ENCODE data around the gene COPS6.

The COPS6 gene

DNA sequence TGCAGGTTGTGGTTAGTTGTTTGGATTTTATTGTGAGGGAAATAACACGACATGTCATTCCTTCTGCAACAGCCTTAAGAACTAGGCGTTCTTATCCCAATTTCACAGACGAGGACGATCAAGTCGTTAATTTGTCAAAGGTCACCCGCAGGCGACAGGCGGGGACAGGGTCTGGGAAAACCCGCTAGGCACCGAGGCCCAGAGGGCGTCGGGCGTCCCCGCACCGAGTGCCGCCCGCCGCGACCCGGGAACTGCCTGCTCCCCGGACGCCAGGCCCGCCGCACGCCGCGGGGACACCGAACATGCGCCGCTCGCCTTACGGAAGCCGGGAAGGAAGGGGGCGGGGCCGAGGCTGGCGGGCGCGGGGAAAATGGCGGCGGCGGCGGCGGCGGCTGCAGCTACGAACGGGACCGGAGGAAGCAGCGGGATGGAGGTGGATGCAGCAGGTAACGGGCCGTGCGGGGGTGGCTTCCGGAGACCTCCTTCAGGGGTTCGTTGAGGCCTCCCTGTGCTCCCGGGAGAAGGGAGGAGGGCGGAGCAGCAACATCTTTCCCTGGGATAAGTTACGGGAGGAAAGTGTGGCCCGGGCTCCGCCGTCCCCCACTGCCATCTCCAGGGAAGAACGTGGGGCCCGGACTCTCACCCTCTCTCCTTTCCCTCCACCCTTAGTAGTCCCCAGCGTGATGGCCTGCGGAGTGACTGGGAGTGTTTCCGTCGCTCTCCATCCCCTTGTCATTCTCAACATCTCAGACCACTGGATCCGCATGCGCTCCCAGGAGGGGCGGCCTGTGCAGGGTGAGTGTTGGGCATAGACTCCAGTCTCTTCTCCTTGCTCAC is at the start of gene COPS6:
TSS of gene COPS6 (plus strand) at position 349 of the 837 bp plus-strand sequence. CDS start at position 371, 22 bp downstream.
- peak; percentile 63 to 87 for DNase-seq

DNA sequence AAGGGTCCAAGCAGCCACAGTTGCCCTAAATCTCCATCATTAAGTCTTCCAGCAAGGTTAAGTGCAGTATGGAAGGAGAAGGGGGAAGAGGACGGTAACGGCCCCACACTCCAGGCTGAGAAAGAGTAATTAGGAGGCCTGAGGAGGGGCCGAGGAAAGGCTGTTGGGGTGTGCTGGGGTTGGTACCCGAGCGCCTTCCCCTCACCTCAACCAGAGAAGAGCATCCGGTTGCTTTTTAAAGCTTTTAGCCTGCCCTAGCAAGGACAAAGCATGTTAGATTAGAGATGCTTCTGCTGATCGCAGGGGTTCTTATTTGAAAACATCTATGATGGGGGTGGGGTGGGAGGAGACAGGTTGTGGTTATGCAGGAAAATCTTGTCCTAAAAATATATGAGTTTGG is 48.2 kb upstream of the COPS6 start:
- DNase-seq = no peak

DNA sequence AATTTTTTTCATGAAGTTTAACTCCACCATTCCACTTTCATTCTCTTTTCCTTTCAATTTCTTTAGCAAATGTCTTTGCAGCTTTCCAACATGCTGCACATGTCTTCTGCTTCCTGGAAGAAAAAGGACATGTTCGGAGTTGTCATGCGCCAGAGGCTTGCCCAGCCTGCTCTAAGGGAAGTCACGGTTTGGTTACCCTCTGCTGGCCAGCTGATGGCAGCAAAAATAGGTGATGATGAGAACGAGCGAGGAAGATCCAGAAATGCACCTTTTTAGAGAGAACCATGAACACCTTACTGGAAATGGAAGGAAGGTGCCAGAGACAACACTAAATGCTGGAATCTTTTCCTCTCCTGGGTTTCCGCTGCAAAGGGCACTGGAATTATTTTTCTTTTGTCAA is 44.1 kb upstream of the COPS6 start:
- peak; percentile 34 to 38 for DNase-seq

DNA sequence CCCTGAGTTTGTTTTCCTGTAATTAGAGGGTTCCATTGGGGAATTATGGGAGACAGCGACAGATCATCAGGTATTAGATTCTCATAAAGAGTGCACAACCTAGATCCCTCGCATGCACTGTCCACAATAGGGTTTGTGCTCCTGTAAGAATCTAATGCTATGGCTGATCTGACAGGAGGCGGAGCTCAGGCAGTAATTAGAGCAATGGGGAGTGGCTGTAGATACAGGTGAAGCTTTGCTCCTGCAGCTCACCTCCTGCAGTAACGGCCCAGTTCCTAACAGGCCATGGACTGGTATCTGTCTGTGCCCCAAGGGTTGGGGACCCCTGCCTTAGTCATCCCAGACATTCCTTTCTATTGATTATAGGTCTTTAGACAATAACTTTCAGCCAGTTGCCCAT is 40.1 kb upstream of the COPS6 start:
- DNase-seq = no peak

DNA sequence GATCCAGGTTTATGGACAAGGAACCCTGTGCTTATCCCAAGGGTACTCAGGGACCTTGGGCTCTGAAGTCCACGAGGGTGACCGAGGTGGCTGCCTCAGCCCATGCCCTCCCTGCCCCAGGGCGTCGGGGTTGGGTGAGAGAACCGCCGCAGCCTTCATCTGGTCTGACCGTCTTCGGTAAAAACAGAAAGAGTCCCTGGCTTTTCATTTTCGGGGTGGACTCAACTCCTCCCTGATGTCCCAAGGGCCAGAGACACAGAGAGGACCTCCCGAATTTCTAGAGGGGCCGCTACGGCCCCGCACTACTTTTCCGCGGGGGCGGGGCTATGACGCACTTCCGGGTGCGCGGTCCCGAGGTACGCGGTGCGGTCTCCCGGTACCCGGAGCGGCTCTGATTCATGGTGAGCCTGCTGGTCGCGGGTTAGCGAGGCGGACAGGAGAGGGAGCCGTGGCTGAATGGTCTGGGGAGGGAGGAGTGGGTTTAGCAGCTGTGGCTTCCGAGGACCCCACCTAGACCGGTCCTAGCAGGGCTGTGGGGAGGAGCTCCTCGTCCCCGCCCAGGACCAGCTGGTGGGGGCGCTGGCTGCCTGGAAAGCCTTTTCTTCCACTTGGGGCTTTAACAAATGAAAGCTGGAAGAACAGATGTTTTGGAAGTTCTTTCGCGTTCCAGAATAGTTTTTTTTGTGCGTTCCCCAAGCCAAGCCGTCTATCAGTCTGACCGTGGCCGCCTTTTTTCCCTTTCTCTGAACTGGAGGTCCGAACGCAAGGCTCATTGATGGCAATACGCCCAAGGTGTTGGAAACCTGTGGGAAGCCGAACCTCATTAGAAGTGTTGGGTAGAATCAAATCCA is 39.1 kb upstream of the COPS6 start, which contains the start of gene ZSCAN21:
TSS of gene ZSCAN21 (plus strand) at position 334 of the 851 bp plus-strand sequence. CDS start 7,233 bp downstream, outside the sequence.
- peak; percentile 62 to 83 for DNase-seq

DNA sequence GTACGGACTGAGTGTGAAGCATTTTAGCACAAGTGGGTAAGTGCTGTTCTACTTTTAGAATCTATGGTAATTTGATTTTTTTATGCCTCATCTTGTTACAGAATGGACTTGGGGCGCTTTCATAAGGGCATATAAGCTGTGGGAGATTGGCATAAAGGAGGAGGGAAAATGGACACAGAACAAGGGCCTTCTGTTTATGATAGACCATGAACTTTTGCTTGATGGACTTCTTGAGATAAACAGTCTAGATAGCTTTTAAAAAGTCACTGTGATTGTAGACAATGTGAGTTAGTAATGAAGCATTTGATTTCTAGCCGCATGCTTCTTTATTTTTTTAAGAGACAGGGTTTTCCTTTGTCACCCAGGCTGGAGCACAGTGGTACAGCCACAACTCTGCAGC is 37.2 kb upstream of the COPS6 start:
- DNase-seq = no peak

DNA sequence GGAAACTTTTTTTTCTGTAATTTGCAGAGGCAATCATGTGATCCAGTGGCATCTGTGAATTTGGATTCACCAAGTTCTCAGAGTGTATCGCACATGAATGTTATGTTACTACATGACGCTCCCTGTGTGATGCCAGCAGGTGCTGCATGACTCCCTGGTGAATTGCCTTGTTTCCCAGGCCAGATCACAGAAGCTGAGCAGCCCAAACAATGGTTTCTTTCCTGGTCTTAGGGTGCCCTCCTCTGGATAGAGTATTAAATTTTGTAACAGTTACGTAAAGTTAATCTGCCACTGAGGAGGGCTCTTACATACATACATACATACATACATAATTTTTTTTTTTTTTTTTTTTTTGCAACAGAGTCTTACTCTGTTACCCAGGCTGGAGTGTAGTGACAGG is 35.6 kb upstream of the COPS6 start:
- peak; percentile 49 to 72 for DNase-seq

DNA sequence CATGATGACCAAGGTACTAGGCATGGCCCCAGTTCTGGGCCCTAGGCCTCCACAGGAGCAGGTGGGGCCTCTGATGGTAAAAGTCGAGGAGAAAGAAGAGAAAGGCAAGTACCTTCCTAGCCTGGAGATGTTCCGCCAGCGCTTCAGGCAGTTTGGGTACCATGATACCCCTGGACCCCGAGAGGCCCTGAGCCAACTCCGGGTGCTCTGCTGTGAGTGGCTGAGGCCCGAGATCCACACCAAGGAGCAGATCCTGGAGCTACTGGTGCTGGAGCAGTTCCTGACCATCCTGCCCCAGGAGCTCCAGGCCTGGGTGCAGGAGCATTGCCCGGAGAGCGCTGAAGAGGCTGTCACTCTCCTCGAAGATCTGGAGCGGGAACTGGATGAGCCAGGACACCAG is 31.8 kb upstream of the COPS6 start:
- DNase-seq = no peak

DNA sequence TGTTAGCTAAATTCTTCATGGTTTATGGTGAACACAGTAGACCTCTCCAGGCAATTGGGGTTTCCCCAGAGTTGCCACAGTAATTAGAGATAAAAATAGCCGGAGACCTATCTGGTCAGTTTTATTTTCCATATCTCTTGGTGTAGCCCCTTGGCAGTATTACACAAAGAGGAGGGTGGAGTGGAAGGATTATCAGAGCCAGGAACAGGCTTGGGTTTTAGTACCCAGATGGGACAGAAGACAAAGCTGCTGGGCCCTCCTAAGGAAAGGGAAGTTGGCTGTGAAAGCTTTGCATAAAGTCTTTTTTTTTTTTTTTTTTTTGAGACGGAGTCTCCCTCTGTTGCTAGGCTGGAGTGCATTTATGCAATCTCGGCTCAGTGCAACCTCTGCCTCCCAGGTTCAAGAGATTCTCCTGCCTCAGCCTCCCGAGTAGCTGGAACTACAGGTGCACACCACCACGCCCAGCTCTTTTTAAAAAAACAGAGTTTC is 29.5 kb upstream of the COPS6 start:
- no peak for DNase-seq

DNA sequence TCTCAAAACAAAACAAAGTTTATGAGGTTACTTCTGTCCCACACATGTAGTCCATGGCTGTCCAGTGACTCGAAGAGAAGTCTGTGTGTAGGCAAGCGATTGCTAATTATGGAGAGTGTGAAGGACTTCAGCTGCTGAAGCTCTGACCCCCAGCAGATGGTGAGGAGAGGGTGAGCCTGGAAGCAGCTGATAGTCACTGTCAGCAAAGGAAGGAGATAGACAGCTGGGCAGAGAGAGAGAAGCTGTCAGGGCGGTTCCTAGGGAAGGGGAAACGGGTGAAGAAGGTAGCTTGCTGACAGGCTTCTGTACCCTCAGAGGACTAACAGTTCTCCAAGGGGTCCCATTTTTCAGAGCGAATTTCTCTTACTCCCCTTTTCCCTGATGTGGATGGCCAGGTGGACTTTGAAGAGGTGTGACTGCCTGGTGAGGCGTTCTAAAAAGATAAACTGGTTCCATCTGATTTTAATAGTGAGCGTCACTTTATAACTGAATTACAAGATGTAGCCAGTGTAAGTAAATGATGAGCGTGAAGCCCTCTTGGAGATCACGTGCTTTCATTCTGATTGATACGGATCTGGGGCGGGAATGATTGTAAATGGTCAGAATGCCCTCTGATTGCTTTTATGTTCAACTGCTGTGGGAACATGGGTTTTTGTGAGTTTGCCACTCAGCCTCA is 27.1 kb upstream of the COPS6 start:
- DNase-seq = no peak

DNA sequence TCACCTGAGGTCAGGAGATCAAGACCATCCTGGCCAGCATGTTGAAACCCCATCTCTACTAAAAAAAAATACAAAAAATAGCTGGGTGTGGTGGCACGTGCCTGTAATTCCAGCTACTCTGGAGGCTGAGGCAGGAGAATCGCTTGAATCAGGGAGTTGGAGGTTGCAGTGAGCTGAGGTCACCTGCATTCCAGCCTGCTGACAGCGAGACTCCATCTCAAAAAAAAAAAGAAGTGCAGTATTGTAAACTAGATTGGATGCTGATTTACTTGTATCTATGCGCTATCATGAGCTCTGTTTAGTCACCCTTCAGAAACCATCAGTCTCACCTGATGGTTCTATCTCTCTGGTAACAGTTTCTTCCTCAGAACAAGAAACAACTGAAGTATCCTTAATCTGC is 25.4 kb upstream of the COPS6 start:
- DNase-seq = no peak

DNA sequence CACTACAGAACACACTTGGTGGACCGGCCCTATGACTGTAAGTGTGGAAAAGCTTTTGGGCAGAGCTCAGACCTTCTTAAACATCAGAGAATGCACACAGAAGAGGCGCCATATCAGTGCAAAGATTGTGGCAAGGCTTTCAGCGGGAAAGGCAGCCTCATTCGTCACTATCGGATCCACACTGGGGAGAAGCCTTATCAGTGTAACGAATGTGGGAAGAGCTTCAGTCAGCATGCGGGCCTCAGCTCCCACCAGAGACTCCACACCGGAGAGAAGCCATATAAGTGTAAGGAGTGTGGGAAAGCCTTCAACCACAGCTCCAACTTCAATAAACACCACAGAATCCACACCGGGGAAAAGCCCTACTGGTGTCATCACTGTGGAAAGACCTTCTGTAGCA is 24.6 kb upstream of the COPS6 start:
- DNase-seq = peak in 1 of 2 donors; percentile 1

DNA sequence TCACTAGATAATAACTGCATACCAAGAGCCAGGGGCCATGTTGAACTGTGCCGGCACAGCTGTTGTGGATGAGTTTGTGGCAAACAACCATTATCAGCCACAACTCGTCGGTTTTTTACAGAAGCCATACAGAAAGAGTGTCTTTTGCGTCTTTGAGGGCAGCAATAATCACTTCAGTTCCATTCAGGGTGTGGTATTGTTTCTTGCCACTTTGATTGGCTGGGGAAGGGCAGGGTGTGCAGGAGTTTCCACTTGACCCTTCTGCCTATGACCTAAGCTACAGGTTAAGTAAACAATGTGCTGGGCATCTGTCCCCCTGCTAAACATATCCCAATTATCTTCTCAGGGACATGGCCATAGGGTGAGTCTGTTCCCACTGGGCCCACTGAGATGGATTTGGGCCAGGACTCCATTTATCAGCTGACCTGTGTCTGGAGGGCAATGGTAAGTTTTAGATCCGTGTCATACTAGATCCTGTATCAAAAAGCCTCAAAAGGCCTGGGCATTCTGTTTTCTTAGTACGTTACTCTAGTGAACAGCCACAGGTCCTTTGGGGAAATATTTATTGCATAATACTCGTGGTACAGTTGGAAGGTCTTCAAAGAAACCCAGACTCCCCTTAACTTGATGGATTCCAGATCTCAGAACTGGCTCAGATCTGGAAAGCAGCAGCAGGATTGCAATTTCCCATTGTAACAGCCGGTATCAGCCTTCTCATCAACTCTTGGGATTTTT is 23.1 kb upstream of the COPS6 start:
- no peak for DNase-seq

DNA sequence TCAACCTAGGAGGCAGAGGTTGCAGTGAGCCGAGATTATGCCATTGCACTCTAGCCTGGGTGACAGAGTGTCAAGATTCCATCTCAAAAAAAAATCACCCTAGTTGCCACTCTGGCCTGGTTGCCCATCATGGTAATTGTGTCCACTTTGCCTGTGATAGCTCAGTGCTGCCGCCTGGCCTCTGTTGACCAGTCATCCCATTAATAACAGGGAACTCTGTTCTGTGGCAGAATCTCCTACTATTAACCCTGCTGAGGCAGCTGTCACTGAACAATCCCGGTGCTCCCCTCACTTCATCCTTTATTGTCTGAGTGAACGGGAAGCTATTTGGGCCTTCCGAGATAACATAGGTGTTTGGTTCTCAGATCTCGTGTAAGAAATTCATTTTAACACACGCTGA is 21.8 kb upstream of the COPS6 start:
- no peak for DNase-seq

DNA sequence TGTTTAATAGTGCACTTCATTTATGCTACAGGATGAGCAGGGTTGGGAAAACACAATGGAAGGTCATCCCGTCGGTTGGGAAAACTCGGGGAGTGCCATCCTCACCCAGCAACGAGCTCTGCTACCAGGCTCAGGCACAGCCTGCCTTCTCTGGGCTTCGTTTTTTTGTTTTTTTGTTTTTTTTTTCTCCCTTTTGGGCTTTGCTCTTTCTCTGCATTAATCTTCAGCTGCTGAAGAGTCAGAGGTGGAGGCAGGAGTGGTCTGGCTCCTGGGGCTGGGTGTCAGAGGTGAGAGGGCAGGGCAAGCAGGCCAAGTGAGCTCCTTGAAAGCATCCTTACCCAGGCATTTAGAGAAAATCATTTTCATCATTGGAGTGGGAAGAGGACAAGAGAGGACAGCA is 18.8 kb upstream of the COPS6 start:
- no peak for DNase-seq

DNA sequence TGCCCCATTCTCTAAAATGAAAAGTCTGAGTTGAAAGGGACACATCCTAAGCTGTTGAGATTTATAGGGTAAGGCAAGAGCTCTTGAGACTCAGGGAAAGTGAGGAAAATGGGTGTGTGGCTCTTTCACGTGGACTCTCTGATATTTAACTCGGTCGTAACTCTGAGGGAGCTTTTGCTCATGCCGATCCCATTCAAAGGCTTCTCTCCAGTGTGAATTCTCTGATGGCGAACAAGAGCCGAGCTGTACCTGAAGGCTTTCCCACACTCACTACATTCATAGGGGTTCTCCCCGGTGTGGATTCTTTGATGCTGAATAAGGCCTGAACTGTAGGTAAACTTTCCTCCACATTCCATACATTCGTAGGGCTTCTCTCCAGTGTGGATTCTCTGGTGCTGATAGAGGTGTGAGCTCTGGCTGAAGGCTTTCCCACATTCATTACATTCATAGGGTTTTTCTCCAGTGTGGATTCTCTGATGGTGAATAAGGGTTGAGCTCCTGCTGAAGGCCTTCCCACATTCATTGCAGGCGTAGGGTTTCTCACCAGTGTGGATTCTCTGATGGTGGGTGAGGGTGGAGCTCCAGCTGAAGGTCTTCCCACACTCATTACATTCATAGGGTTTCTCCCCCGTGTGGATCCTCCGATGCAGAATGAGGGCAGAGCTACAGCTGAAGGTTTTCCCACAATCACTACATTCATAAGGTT is 17.6 kb upstream of the COPS6 start:
- no peak for DNase-seq

DNA sequence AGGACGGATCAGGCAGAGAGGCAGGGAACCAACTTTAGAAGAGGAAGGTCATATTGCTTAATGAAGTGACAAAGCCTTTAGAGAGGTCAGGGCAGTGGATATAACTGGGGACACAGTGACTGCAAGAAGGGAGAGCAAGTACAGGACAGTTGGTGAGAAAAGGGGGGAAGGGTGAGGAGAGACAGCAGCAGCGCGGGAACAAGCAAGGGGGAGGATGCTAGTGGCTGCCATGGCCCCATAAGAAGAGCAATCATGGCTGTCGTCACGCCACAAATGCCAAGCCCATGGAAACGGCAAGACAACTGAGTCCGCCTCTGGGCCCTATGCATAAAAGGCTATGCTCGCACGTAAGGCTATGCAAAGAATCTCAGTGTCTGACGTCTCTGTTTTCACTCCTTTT is 16.3 kb upstream of the COPS6 start:
- no peak for DNase-seq

DNA sequence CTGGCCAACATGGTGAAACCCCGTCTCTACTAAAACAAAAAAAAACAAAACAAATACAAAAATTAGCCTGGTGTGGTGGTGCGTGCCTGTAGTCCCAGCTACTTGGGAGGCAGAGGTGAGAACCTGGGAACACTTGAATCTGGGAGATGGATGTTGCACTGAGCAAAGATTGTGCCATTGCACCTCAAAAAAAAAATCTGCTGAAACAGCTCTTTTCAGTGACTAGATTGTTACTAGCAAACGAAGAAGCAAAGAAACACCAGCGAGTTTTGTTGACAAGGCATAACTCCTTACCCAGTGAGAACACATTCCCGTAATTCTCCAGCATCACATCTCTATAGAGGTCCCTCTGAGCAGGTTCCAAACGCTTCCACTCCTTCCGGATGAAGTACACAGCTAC is 13.9 kb upstream of the COPS6 start:
- no peak for DNase-seq

DNA sequence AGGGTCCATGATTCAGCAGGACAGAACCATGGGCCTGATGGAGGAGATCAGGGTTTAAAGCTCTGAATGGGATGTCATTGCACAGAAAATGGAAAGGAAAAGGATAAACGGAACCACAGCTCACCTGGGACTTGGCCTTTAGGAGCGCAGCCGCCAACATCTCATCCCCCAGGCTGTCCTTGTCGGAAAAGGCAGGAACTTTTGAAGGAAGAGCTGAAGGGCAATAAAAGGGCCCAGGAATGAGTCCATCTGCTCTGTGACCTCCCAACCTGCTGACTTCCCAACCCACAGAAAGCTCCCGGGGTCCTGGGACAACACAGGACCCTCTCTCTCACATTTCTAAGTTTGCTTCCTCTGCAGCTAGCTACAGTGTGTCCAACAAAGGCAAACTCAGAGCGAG is 13.4 kb upstream of the COPS6 start:
- no peak for DNase-seq

DNA sequence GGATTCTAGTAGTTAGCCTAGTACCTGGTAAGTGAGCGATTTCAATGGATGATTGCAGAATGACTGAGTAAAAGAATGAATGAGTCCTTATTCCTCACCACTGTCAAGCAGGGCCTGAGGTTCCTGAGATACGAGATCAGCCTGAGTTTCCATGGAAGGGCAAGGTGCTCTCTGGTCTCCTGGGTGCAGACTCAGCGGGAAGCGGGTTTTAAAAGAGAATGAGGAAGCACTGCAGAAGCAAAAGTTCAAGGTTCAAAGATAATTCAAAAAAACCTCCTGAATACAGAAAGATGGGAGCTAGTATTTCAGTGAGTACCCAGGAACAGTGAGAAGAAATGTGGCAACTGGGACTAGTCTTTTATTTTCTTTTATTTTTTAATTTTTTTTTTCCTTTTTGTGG is 11.6 kb upstream of the COPS6 start:
- no peak for DNase-seq

DNA sequence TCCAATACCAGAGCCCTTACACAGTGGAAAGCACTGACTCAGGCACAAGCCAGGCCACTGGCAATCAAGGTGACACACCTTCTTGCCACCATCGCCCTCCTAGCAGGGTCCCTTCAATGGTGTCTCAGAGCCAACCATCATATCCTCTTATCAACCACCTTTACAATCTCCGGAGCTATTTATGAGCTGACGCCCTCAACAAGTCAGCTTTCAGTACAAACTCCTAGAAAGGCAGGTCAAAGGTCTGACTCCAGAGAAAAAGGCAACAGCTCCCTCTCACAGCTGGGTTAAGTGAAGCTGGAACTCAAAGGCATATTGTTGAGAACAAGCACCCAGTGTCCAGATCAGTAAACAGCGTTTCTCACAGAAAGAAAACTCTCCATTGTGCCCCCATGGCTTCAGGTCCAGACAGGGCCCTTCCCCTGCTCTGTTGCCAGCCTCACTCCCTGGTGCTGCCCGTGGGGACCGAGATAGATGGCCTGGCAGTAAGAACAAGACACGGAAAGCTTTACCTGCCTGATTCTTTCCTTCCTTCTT is 9.7 kb upstream of the COPS6 start:
- DNase-seq = no peak
